Pancreas (tissue), 10 donors: ENCODE measurements around the gene CPLX1. TPM values are rescaled to one million over a fixed set of nuclear protein-coding genes. Genes with fewer than 3 reads are reported as not detected.

ENCODE experiments used
- ATAC-seq, 4 donors: fragments of 200-7000 bp; cut with Tn5 transposase; one replicate each; pipeline versions ENCODE4 v1.8.0 to v1.9.1; 2020; ENCODE audit warnings: mild to moderate bottlenecking in 4 of 4, moderate library complexity in 4 of 4
- DNase-seq, 6 donors: peaks; one replicate each; pipeline ENCODE4 v3.0.0-alpha.2; 2020
- FAIRE-seq: peaks from 2 replicates; lab custom pipeline; 2012; peaks lifted over from hg19 to GRCh38; lab: Jason Lieb, UNC
- H3K27ac ChIP-seq, 4 donors: fragments of 200-600 bp; sonication (generic); 1 replicate in 3 of 4; 2 replicates in 1 of 4; pipeline versions ENCODE4 v1.5.0 to v1.8.0; 2020
- H3K27me3 ChIP-seq, 4 donors: fragments of 200-600 bp; one replicate each; pipeline ENCODE4 v1.8.0; 2021
- H3K36me3 ChIP-seq, 3 donors: fragments of 200-600 bp; sonication (generic) in 1 of 3; one replicate each; pipeline versions ENCODE4 v1.5.0 to v1.8.0; 2020 to 2021
- H3K4me1 ChIP-seq, 3 donors: fragments of 200-600 bp; one replicate each; pipeline ENCODE4 v1.8.0; 2021
- H3K4me3 ChIP-seq, 4 donors: fragments of 200-600 bp; sonication (generic) in 2 of 4; one replicate each; pipeline versions ENCODE4 v1.5.0 to v1.8.0; 2020 to 2021
- H3K9me3 ChIP-seq, 4 donors: fragments of 200-600 bp; one replicate each; pipeline ENCODE4 v1.8.0; 2021
- WGBS, 2 donors: extraction: QIAGEN DNeasy Blood & Tissue Kit; methylation state at CpG; one replicate each; pipeline ENCODE4 v1.1.7; 2013; 5-methylcytosine and 5-hydroxymethylcytosine counted together
- intact Hi-C, 3 donors: fragments of 100-400 bp; cut with DNase I; formaldehyde crosslinking; loops; one replicate each; pipeline versions ENCODE4 v1.11.1 to v1.14.2; 2022
- polyA plus RNA-seq, 2 donors: library from polyadenylated mRNA; stranded (reverse); fragments of 200-250 nt; gene quantifications; one replicate each; pipeline ENCODE4 v1.2.3, GENCODE V29; 2013
- total RNA-seq, 6 donors: library from RNA; stranded (reverse); fragmentation: NEBNext Ultra II Directional in 4 of 6; extraction: Animal tissue kit (Norgen Biotek cat#: 25700) in 4 of 6; gene quantifications; one replicate each; pipeline versions ENCODE4 v1.2.1 to v1.2.4, GENCODE V29; 2021 to 2023
- TF ChIP-seq, protein P1 (sequence below), 4 donors: fragments of 200-600 bp; sonication (generic) in 3 of 4; IDR thresholded peaks; one replicate each; pipeline versions ENCODE4 v1.5.0 to v1.8.0; 2021; ENCODE audit warnings: antibody characterized with exemption in 4 of 4
- donor health status: healthy with polysubstance abuse.
- donor health status: DM: no; HTN: no; CAD: no; lungs with moderate emphysema.
- donor health status: DM: no; HTN: no; CAD: no.
- donor health status: control.
- donor health status: control.
- donor health status: Bipolar disorder and iron deficiency.
- donor health status: DM: yes; HTN: yes; CAD: no.
- donor health status: DM: no; HTN: no; CAD: no.
- donor health status: DM: no; HTN: no; CAD: no.
- donor health status: DM: yes; HTN: yes; CAD: no.

CPLX1 gene
- total and polyA plus RNA-seq, 8 donors = 0.51 to 7.7 (median 1.4) TPM

DNA sequence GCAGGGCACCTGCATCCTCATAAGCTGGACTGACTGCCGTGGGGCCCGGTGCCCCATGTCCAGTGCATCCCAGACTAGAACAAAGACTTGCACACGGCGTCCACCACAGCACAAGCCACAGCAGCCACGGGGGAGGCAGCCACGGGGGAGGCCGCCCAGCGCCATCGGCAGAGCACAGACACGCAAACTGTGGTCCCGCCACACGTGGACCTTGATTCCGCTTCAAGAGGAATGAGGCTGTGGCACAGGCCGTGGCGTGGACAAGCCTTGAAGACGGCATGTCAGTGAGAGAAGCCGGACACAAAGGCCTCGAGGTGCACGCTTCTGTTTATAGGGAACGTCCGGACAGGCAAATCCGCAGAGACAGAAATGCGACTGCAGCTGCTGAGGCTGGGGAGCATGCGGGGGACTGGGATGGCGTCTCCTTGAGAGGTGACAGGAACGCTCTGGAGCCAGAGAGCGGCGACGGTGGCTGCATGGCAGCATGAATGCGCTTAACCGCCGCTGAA lies 10.1 kb upstream of the CPLX1 start:
- FAIRE-seq (no peak), ATAC-seq (peak in 1 of 4 donors; percentile 16), DNase-seq (peak in 1 of 6 donors; percentile 44)
- intact Hi-C loops = no loop called here
- Histone ChIP-seq H3K4me1 (peaks cover 7 to 14% (median 7%) of the 10 kb centered on the region in 3 donors), H3K4me3 (no peak overlapping the region), H3K9me3 (peaks cover 0 to 3% (median 0%) of the 10 kb centered on the region in 4 donors), H3K36me3 (no peaks in the 10 kb centered on the region), H3K27ac (peak overlapping the region in 3 of 4 donors; percentile 61 to 64 (median 62)), H3K27me3 (no peaks in the 10 kb centered on the region)
- WGBS, 2 donors = 92 to 94% methylated on average over 32 of the region's 32 CpGs
- TF ChIP-seq, protein P1, sequence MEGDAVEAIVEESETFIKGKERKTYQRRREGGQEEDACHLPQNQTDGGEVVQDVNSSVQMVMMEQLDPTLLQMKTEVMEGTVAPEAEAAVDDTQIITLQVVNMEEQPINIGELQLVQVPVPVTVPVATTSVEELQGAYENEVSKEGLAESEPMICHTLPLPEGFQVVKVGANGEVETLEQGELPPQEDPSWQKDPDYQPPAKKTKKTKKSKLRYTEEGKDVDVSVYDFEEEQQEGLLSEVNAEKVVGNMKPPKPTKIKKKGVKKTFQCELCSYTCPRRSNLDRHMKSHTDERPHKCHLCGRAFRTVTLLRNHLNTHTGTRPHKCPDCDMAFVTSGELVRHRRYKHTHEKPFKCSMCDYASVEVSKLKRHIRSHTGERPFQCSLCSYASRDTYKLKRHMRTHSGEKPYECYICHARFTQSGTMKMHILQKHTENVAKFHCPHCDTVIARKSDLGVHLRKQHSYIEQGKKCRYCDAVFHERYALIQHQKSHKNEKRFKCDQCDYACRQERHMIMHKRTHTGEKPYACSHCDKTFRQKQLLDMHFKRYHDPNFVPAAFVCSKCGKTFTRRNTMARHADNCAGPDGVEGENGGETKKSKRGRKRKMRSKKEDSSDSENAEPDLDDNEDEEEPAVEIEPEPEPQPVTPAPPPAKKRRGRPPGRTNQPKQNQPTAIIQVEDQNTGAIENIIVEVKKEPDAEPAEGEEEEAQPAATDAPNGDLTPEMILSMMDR (IDR thresholded peaks at IDR 0.05) = no peak

DNA sequence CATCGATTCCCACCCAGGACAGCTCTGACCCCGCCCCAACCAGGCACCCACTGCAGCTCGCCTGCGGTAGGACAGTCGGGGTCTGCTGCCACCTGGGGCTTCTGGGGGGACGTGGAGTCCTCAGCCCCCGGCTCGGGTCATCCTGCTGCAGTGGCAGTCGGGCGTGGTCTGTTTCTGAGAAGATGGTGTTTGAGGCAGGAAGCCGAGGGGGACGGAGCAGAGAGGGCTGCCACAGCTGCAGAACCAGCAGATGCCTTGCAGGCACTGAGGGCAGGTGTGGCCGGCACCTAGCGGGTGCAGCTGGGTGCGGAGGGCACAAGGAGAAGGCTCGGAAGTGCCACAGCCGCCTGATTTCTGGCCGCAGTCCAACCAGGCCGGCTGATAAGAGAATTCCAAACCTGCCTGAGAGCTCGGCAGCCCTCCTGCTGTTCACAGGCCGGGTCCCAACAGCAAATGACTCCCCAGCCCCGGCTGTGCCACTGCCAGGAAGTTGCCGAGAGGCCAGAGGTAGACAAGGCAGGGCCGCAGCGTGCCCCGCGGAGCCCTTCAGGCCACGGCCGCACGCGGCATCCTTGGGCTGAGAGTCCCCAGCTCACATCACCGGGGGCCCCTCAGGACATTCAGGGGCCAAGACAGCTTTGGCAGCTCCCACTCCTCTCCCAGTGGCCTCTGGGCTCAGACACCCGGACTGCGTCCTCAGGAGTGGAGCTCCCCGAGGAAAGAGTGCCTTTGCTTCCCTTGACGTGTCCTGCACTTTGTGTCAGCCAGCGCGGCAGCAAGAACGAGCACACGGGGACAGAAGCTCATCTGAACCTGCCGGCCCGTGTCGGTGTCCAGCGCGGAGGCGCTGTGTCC lies 9.4 kb upstream of the CPLX1 start:
- DNase-seq = peak; percentile 55 to 91 (median 80)

DNA sequence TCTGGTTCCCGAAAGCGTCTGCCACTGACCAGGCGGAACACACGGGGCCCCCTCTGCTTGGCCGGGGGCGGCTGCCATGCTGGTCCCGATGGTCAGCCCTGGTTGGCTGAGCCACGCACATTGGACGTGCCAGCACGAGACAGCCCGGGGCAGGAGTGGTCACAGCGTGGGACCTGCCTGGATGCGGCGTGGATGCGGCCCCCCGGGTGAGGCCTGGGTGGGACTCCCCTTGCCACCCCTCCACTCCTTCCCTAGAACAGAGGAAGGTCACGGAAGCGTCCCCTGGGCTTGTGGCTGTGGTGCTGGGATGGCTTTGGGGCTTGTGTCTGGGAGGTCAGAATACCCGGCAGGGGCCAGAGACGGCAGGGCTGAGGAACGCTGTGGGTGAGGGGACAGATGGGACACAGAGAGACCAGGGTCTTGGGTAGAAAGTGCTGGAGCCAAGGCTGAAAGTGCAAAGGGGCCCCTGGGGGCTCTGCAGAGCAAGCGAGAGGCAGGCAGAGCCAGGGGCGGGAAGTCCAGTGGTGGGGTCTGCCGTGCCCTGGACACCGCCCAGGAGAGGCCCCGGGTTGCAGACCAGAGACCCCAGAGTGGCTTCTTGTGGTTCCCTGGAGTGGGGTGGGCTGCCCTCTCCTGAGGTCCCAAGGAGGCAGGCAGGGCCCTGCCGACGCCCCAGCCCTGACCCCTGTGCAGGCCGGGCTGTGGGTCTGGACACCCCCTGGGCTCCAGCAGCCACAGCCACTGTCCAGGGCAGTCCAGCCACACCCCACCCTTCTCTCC lies 8.6 kb upstream of the CPLX1 start:
- no peak overlapping the region for H3K4me3 ChIP-seq
- ATAC-seq (no peak), DNase-seq (peak in 3 of 6 donors; percentile 21 to 55 (median 55)), FAIRE-seq (no peak)
- peaks cover 7 to 14% (median 7%) of the 10 kb centered on the region in 3 donors for H3K4me1 ChIP-seq
- intact Hi-C loops = no loop called here
- H3K27me3 ChIP-seq = no peaks in the 10 kb centered on the region
- H3K27ac ChIP-seq = no peak overlapping the region
- H3K36me3 ChIP-seq = no peaks in the 10 kb centered on the region
- H3K9me3 ChIP-seq = peaks cover 0 to 3% (median 0%) of the 10 kb centered on the region in 4 donors
- WGBS, 2 donors = 76 to 85% methylated on average over 29 of the region's 29 CpGs
- TF ChIP-seq, protein P1 (IDR thresholded peaks at IDR 0.05) = no peak

More for the DNA sequence above, 9.4 kb upstream of the CPLX1 start:
- H3K4me1 ChIP-seq = peaks cover 7 to 14% (median 7%) of the 10 kb centered on the region in 3 donors
- peaks cover 0 to 3% (median 0%) of the 10 kb centered on the region in 4 donors for H3K9me3 ChIP-seq
- peak overlapping the region; percentile 23 to 62 (median 56) for H3K27ac ChIP-seq
- H3K4me3 ChIP-seq = no peak overlapping the region
- intact Hi-C loops = no loop called here
- TF ChIP-seq, protein P1 (IDR thresholded peaks at IDR 0.05) = no peak
- H3K36me3 ChIP-seq = no peaks in the 10 kb centered on the region
- no peaks in the 10 kb centered on the region for H3K27me3 ChIP-seq
- 58 to 59% methylated on average over 46 of the region's 46 CpGs for WGBS, 2 donors
- ATAC-seq = peak; percentile 67 to 78 (median 73)
- FAIRE-seq = no peak

DNA sequence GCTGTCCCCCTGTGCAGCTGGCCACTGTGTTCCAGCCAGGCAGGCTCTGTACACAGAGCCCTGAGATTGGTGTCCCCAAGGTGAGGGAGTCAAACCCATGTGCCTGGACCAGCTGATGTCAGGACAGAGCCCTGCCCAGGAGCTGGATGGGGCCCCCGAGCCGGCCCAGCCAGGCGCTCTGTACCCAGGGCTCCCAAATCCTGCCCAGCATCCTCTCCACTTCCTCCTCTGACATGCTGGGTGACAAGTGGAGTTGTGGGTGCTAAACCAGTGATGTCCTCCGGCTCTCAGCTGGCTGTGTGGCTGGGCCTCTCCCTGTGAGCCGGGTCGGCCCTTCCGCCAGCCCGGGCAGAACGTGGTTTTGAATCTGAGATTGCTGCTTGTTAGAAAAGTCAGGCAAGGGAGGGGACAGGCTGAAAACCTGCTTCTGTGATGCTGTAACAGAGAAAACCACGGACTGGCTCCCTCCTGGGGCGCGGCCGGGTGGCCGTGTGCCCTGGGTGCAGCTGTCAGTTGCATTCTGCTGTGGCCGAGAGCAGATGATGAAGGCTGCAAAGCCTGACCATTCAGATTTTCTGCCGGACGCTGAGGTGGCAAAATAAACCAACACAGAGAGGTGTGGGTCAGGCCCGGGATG lies 7.9 kb upstream of the CPLX1 start:
- H3K36me3 ChIP-seq = no peaks in the 10 kb centered on the region
- peaks cover 0 to 3% (median 0%) of the 10 kb centered on the region in 4 donors for H3K9me3 ChIP-seq
- 71 to 89% methylated on average over 18 of the region's 18 CpGs for WGBS, 2 donors
- no peak overlapping the region for H3K27ac ChIP-seq
- intact Hi-C loops = no loop called here
- H3K27me3 ChIP-seq = no peaks in the 10 kb centered on the region
- TF ChIP-seq, protein P1 (IDR thresholded peaks at IDR 0.05) = no peak
- H3K4me1 ChIP-seq = peaks cover 7 to 14% (median 7%) of the 10 kb centered on the region in 3 donors
- ATAC-seq (no peak), DNase-seq (peak in 1 of 6 donors; percentile 42), FAIRE-seq (no peak)
- no peak overlapping the region for H3K4me3 ChIP-seq
